NCI-H1436 (cell line): ENCODE measurements around the gene ASTN2.

Experiments used
- DNase-seq: peaks from one replicate; lab custom pipeline; 2025; lab: John Stamatoyannopoulos, UW

The ASTN2 gene

DNA sequence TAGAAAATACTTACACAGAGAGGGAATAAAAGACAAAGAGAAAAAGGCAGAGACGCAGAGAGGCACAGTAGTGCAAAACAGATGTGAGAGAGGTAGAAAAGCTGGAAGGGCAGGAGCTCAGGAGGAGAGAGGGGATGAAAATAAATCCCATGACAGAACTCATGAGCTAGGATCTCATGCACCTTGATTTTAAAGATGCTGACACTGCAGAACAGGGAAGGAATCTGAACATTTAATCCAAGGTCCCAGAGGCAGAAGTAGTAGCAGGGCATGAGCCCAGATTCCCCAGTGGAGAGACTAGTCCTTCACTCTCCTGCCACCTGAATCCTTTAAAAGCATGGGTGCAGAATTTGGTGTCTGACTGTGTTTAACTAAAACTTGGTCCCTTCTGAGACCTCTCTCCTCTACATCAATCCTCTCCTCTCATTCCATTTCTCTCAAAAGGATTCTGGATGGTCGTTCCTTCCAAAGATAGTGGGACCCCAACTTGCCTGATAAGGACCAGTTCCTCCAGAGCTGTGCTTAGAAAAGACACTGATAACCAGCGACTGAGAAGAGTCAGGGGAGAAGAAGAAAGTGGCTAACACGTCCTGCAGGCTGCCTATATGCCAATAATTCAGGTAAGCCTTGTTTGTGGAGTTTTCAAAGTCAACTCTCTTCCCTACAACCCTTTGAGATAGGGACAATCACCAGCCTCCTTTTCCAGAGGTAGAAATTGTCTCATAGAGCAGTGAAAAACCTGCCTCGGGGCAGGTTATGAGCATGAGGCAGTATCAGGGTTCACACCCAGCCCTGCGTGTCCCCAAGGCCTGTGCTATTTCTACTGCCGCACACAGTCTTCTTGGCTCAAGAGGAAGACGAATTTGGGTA, 931.0 kb downstream of the ASTN2 start:
- DNase-seq, result no peak

DNA sequence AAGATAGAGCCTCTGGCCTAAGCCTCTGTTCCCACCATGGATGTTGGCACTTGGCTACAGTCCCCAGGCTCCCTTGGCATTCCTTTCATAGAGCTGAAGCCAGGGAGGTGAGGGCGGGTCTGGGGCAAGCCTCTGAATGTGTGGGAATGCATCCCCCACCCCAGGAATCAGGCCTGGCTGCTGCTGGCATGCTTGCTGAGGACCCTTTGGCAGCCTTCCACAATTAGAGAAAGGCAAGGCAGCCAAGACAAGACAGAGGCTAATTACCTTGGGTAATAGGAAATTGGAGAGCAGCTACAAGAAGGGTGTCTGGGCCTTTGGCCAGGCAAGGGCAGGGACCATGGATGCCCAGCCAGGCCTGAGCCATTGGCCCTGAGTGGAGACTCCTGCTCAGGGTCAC, 932.1 kb downstream of the ASTN2 start:
- DNase-seq, result no peak

DNA sequence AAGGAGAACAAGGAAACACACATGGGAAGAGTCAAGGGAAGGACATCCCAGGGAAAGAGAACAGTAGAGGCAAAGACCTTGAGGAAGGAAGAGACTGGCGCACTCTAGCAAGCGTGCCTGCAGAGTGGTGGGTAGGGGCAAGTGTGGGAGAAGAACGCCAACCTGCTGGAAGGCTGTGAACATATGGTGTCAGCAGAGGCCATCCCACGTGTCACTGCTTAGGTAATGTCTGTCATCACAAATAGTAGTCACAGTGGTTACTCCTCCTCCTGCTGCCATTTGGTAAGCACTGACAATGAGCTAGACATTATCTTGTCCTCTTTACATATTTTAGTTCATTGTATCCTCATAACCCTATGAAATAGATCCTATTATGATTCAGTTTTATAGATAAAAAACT, 934.2 kb downstream of the ASTN2 start:
- DNase-seq, result no peak

DNA sequence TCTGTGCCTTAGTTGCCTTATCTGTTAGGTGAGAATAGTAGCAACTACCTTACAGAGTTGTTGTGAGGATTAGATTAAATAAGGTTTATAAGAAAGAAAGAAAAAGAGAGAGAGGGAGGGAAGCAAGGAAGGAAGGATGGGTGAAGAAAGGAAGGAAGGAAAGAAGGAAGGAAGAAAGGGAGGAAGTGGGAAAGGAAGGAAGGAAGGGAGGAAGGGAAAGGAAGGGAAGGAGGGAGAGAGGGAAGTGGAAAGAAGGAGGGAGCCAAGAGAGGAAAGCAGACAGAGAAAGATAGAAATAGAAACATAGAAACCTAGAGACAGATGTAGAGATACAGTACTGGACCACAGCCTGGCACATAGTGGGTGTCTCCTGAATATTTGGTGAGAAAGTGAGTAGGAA, 934.9 kb downstream of the ASTN2 start:
- no peak for DNase-seq

DNA sequence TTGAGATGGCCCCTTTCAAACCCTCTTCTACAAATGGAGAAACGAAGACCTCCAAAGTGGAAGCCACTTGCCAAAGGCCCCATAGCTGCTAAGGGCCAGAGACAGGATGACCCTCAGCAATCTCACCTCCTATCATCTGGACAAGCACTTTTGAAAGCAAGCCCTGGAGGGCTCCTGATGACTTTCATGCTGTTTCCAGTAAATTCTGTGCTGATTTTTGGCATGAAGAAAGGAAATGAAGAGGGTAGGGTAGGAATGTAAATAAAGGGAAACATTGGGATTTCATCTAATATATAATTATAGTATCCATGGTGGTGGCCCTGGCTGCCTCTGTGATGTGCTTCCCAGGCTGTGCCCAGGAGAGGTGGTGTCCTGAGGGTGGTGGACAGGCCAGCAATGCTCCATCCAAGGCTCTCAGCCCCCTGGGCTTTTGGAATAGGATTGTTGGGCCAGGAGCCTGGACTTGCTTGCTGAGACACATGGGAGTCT, 935.8 kb downstream of the ASTN2 start:
- DNase-seq, result no peak

DNA sequence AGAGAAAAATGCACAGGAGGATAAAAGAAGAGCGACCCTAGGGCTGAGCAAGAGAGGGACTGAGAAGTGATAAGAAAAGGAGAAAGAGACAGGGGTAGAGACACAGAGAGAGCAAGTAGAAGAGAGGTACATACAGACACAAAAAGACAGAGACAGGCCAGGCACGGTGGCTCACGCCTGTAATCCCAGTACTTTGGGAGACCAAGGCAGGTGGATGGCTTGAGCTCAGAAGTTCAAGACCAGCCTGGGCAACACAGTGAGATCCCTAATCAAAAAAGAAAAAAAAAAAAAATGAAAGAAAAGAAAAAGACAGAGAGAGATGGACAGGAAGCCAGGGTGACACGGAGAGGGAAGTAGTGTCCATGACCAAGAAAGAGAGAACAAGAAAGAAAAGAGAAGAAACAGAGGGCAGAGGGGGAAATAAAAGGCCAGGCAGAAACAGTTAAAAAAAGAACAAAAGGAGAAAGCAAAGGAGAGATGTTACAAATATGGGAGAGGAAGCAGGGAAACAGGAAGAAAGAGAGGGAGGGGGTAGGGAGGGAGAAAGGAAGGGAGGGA, 937.2 kb downstream of the ASTN2 start:
- no peak for DNase-seq

DNA sequence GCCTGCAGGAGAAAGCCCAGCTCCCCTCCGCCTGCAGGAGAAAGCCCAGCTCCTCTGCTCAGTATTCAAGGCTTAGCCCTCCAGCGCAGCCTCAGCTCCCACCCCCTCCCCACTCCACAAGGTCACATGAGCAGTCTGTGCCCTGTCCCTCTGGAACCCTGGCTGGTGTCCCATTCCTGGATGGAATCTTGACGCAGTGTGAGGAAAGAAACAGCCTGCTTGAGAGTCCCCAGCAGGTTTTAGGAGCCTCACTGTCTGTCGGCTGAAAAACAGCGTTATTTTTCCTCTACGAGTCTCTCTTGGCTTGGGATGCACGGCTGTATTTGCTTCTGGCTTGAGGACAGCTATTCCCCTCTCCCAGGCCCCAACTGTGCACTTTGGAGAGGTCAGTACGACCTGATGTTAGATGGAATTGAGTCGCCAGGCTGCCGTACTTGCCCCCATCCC, 937.9 kb downstream of the ASTN2 start:
- no peak for DNase-seq

DNA sequence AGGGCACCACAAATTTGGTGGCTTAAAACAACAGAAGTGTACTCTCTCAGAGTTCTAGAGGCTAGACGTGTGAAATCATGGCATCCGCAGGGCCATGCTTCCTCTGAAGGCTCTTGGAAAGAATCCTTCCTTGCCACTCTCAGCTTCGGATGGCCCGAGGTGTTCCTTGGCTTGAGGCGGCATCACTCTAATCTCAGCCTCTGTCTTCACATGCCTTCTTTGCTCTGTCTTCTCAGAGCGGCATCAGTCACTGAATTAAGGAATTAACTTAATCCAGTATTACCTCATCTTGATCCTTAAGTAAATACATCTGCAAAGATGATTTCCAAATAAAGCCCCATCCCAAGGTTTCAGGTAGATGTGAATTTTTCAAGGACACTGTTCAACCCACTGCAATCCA, 938.9 kb downstream of the ASTN2 start:
- DNase-seq, result no peak

DNA sequence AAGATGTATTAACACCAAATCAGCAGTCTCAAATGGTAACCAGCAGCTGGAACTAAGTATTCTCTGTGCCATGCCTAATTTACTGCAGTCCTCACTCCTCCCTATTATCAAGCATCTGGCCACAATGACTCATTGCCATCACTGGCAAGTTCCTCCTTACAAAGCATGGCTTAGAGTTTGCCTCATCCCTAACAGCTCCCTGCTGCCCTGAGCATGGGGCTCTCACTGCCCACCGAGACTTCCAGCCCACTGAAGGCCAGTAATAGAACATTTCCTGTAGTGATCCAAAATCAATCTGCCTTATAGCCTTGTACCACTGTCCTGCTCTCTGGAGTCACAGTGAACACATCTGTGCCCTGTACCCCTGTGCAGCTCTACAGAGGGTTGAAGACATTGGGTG, 939.7 kb downstream of the ASTN2 start:
- DNase-seq, result no peak

DNA sequence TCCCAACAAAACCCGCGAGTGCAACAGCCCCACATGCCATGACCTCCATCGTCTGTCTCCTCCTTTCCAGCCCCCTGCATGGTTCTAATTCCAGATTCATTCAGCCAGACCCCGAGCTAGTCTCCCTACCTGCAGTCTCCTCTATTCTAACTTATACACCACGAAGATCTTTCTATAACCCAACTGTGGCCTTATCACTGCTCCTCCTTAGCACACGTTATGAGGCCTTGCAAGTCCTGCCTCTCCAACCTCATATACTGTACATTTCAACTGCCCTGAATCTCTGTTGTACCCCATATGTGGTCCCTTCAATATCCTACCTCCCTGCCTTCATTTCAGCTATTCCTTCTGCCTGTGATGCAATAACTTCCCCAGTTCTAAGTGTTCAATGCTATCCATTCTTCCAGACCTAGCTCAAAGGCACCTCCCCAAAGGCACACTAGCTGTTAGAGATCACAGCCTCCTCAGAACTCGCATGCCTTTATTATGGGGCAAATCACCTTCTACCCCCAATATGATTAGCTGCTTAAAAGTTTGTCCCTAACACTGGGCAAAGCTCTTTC, 942.8 kb downstream of the ASTN2 start:
- DNase-seq, result no peak

DNA sequence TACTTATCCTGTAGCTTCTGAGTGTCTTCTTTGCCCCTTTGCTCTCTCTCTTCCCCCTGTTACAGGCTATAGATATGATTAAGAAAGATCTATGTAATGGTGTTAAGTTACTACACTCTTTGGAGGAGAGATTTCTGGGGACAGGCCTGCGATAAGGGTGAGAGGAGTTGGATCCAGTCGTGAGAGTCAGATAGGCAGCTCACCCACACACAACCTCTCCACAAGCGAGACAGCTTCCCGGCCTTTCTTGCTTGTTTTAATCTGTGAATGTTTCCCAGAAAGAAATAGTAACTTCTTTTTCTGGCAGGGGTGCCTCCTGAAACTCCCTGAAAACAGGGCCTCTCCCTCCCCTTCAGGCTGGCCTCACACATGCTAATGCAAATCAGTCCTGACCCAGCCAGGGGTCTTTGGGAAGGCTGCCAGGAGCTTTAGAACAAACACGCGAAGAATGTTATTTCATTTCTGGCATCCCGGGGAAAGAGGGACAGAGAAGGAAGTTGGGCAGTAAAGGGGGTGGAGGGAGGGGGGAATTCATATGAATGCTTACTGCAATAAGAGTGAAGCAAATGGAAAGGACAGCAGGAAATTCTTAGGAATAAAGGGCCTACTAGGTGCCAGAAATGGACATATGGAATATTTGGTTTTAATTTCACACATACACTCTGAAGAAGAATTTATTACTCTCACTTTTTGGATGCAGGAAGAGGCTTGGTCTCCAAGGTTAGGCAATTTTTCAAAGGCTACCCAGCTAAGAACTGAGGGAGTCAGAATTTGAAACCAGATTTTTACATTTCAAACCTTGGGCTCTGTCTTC, 943.6 kb downstream of the ASTN2 start:
- no peak for DNase-seq

DNA sequence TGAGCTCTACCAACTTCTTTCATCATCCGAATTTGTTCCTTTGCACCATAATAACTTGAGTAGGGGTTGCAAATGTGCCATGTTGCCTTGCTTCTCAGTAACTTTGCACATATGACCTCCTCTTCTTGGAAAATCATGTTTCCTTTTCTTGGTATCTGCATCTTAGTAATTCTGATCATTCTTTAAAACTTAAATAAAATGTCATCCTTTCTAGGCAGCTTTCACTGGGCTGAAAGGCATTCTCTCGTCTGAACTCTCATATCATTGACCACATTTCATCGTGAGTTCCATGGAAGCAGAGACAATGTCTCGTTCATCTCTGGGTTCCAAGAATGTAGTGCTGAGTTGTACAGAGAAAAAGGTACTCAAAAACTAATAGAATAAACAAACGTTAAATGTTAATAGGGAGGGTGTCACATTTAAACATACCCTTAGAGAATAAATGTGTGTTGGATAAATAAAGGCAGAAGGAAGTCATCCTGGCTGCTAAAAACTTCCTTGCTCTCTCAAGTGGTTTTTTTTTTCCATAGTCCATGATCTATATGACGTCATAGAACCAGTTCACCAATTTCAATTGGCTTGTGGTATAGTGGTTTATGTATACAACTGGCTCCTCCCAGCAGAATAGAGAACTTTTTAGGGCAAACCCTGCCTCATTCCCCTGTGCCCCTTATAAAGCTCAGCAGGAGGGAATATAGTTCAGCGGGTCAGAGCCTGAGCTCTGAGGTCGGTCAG, 945.9 kb downstream of the ASTN2 start:
- no peak for DNase-seq

DNA sequence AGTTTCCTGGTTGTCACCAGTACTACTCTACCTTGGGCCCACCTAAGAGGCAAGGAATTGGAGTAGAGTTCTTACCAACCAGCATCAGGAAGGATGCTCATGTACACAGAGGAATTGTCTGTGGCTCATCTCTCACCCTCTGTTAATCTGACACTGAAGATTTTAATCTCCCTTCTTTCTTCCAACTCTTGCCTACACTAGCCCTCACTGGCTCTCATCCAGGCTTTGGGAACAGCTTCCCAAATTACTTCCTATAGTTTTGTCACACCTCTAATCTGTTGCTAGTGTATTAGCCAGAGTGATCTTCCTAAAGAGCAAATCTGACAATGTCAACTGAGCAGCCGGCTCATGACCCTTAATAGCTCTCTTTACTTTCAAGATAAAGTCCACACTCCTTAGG, 946.5 kb downstream of the ASTN2 start:
- DNase-seq, result no peak

DNA sequence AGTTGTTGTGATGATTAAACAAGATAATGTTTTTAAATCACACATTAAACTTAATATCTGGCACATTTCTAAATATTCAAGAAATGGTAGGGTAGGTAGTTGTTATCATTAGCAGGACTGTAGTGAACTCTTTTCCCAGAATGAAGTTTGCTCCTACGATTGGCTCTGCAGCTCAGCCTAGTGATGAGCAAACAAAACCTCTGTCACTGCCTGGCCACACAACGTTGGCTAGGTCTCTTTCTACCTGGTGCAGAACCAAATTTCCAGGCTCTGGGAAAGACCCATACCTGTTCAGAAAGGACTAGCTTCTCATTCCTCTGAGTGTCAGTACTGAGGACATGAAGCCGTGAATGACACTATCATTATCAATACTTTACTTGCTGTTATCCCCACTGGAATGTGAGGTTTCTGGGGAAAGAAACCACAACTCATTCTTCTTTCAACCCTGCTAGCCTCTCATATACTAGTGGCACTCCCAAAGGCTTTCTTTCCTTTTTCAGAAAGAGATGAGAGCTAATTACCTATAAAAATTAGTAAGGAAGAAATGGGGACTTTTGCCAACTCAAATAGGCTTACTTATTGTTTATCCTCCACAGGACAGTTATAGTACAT, 947.0 kb downstream of the ASTN2 start:
- DNase-seq, result no peak

DNA sequence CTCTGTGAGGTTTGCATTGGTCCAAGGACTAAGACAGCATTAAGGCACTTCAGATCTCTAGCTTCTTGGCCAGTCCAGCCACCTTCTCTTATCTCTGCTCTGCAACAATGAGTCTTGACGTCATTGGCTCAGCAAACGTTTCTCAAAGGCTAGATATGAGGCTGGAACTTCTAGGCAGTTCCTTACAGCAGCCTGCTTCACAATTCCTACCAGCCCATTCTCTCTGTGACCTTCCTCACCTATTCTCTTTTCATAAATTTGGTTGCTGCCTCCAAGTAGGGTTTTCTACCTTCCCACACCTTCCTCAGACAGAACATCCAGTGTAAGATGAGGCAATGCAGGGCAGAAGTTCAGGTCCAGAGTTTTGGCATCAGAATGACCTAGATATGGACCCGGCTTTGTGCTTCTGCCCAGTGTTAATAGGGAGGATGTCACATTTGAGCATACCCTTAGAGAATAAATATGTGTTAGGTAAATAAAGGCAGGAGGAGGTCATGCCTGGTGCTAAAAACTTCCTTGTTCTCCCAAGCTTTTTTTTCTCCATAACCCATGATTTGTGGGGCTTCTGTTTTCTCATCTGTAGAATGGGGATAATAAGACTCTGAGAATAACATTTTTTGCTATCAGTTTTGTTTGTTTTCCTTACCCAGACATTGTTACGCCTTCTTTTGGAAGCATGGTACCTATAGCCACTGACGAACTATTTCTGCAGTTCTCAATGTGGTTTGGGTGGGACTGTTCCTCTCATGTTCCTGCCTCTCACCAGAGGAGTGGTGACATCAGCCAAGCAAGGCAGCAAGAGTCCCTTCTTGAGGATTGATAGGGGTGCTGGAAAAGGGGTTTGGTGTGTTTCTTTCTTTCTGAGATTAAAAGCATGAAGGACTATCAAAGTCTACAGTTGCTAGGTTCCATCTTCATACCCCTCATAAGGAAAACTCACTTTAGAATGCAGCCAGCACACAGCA, 948.3 kb downstream of the ASTN2 start:
- no peak for DNase-seq

DNA sequence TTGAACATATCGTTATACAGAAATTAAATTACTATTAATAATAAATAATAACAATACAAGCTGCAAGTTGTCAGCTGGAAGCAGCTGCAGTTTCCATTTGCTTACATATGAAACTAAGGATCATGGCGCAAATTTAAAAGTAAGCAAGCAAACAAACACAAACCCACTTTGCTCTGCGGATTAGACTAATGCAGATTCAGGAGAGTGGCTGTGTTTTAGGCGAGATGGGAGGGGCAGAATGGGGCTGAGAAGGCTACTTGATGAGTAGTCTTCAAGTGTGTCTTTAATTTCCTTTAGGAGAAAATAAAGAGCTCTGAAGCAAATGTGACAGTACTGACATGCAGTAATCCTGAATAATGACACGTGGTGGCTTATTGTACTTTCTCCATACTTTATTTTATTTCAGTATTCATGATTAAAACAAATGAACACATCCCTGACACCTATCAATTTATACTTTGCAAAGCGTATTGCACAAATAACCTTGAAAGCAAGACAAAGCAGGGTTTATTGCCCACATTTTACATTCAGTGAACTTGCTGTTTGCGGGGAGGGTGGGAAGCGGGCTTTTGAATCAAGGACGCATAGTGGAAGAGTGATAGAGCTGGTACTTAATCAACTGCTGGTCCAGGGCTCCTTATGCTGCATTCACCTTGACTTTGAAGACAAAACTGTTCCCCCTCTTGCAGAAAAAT, 949.1 kb downstream of the ASTN2 start:
- no peak for DNase-seq

DNA sequence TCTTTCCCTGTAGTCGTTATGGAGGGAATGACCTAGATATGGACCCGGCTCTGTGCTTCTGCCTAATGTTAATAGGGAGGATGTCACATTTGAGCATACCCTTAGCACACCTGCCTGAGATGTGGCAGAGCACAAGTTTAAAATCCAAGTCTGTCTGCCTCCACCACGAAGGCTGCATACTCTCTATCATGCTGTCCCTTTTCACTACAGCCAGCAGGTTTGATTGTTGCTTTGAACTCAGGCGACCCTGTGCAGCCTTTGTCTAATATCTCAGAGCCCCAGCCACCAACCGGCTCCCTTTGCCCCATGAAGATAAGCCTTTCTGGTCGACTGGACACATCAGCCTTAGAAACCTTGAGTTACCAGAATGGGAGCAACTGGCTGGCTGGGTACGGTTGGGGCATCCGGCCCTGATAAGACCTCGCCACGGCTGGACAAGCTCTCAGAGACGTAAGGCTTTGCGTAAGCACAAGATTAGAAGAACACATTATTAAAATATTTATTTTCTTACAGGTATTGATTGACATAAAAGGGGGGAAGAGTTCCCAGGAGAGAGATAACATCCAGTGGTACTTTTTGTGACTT, 949.8 kb downstream of the ASTN2 start:
- no peak for DNase-seq

DNA sequence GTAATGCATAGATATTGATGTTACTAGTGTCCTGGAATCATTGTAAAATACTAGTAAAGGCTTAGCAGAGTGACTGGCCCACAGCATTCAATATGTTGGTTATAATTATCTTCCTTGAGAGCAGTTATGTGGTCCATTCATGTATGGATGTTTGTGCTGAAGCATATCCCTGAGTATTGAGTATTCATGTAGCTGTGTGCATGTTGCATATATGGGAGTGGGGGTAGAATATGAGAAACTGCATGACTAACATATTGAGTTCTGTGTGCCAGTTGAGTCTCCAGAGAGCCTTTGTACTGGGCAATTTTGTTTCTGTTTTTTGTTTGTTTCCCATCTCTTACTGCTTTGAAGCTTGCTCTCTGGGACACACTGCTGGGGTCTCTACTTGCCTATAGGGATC, 950.4 kb downstream of the ASTN2 start:
- DNase-seq, result no peak

DNA sequence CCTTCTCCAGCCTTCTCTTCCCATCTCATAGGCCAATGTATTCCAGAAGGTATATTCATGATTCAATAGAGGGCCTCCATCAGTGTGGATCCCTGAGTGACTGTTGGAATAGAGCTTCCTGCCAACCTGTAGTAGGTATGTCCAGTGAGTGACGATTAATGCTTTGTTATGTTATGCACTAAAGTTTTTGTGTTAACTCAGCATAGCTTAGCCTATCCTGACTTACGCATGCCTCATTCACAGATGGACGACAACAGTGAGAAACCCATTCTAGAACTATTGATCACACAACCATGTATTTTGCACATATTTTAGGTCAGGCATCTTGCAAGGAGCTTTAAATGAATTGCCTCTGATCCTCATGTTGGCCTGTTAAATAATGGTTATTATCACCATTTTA, 953.2 kb downstream of the ASTN2 start:
- no peak for DNase-seq
